Nephron progenitor cell (in vitro differentiated cells): ENCODE data around the gene GMPR.
"Not testable (repeated sequence)": the region's sequence is repeated elsewhere in the genome, so short reads cannot be mapped to it uniquely, and the experiment has no call there.

Experiments used
- DNase-seq: peaks from one replicate; pipeline ENCODE4 v3.0.0; 2021
- H3K27ac Mint-ChIP-seq: 2 replicates; pipeline ENCODE4 v1.8.0; 2021; ENCODE audit warnings: mild to moderate bottlenecking, moderate library complexity, mixed read lengths
- H3K27me3 Mint-ChIP-seq: 2 replicates; pipeline ENCODE4 v1.8.0; 2021; ENCODE audit warnings: mild to moderate bottlenecking, low read depth, mixed read lengths; ENCODE audit not compliant: poor library complexity
- H3K36me3 Mint-ChIP-seq: 2 replicates; pipeline ENCODE4 v1.8.0; 2021; ENCODE audit warnings: low read depth, mixed read lengths
- H3K4me1 Mint-ChIP-seq: 2 replicates; pipeline ENCODE4 v1.8.0; 2021; ENCODE audit warnings: mixed read lengths
- H3K4me3 Mint-ChIP-seq: 2 replicates; pipeline ENCODE4 v1.8.0; 2021; ENCODE audit warnings: mild to moderate bottlenecking, moderate library complexity, mixed read lengths
- H3K9me3 Mint-ChIP-seq: 2 replicates; pipeline ENCODE4 v1.8.0; 2021; ENCODE audit warnings: mild to moderate bottlenecking, moderate library complexity, mixed read lengths
- CTCF ChIP-seq: fragments of 200-600 bp; sonication (generic); IDR thresholded peaks from 2 replicates; pipeline ENCODE4 v1.5.0; 2021; ENCODE audit warnings: antibody characterized with exemption

GMPR gene

GRCh38 chr6:16216501-16217155 lies 21.8 kb upstream of the GMPR start:
- Mint-ChIP-seq H3K27me3 (peaks cover 8% of the 10 kb centered on the region), H3K9me3 (peaks cover 24% of the 10 kb centered on the region), H3K4me1 (peaks cover 30% of the 10 kb centered on the region), H3K36me3 (peaks cover 11% of the 10 kb centered on the region), H3K27ac (peak overlapping the region; percentile 59), H3K4me3 (no peak overlapping the region)
- no peak for DNase-seq
- no peak for TF ChIP-seq CTCF

- DNase-seq = no peak
- H3K4me3 Mint-ChIP-seq = no peak overlapping the region
- H3K4me1 Mint-ChIP-seq = peaks cover 30% of the 10 kb centered on the region
- H3K36me3 Mint-ChIP-seq = peaks cover 5% of the 10 kb centered on the region
- no peak overlapping the region for H3K27ac Mint-ChIP-seq
- TF ChIP-seq CTCF = no peak
- H3K27me3 Mint-ChIP-seq = peaks cover 7% of the 10 kb centered on the region
- H3K9me3 Mint-ChIP-seq = peaks cover 20% of the 10 kb centered on the region
These were observed 21.1 kb upstream of the GMPR start for GRCh38 chr6:16217156-16217721.

GRCh38 chr6:16222826-16223225 lies 15.6 kb upstream of the GMPR start:
- no peak overlapping the region for H3K4me3 Mint-ChIP-seq
- H3K9me3 Mint-ChIP-seq = peaks cover 7% of the 10 kb centered on the region
- no peak for DNase-seq
- H3K27me3 Mint-ChIP-seq = peaks cover 5% of the 10 kb centered on the region
- H3K4me1 Mint-ChIP-seq = peaks cover 33% of the 10 kb centered on the region
- H3K36me3 Mint-ChIP-seq = peaks cover 5% of the 10 kb centered on the region
- TF ChIP-seq CTCF = no peak
- H3K27ac Mint-ChIP-seq = no peak overlapping the region

GRCh38 chr6:16223362-16223761 lies 15.0 kb upstream of the GMPR start:
- peaks cover 33% of the 10 kb centered on the region for H3K4me1 Mint-ChIP-seq
- peak overlapping the region; percentile 43 for H3K27ac Mint-ChIP-seq
- peaks cover 5% of the 10 kb centered on the region for H3K27me3 Mint-ChIP-seq
- no peak for TF ChIP-seq CTCF
- no peak overlapping the region for H3K4me3 Mint-ChIP-seq
- peaks cover 5% of the 10 kb centered on the region for H3K36me3 Mint-ChIP-seq
- peaks cover 6% of the 10 kb centered on the region for H3K9me3 Mint-ChIP-seq
- DNase-seq = no peak

- Mint-ChIP-seq H3K27me3 (peaks cover 5% of the 10 kb centered on the region), H3K4me1 (peaks cover 24% of the 10 kb centered on the region), H3K36me3 (no peaks in the 10 kb centered on the region), H3K27ac (no peak overlapping the region), H3K9me3 (no peaks in the 10 kb centered on the region), H3K4me3 (no peak overlapping the region)
- DNase-seq = no peak
- no peak for TF ChIP-seq CTCF
These were observed 14.0 kb upstream of the GMPR start for GRCh38 chr6:16224409-16224808.

- DNase-seq, H3K4me3 Mint-ChIP-seq, H3K27me3 Mint-ChIP-seq, H3K36me3 Mint-ChIP-seq, H3K9me3 Mint-ChIP-seq, H3K27ac Mint-ChIP-seq: not testable (repeated sequence)
- peaks cover 23% of the 10 kb centered on the region for H3K4me1 Mint-ChIP-seq
These were observed 13.2 kb upstream of the GMPR start for GRCh38 chr6:16225062-16225731.

- not testable (repeated sequence) for H3K9me3 Mint-ChIP-seq, H3K27me3 Mint-ChIP-seq, H3K4me3 Mint-ChIP-seq, H3K27ac Mint-ChIP-seq, DNase-seq, H3K36me3 Mint-ChIP-seq
- peaks cover 23% of the 10 kb centered on the region for H3K4me1 Mint-ChIP-seq
These were observed 12.0 kb upstream of the GMPR start for GRCh38 chr6:16226117-16227047.
